ENCODE measurements around the gene PID1. TPM values are rescaled to one million over a fixed set of nuclear protein-coding genes. Genes with fewer than 3 reads are reported as not detected.

Gene PID1, protein sequence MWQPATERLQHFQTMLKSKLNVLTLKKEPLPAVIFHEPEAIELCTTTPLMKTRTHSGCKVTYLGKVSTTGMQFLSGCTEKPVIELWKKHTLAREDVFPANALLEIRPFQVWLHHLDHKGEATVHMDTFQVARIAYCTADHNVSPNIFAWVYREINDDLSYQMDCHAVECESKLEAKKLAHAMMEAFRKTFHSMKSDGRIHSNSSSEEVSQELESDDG
- total RNA-seq = under 1 TPM in 2 of 3 donors, not detected in 1; 0.10 to 0.19 TPM

- no peaks in the 10 kb centered on the region for H3K9me3 Mint-ChIP-seq
- ATAC-seq = no peak
- no peaks in the 10 kb centered on the region for H3K36me3 Mint-ChIP-seq (ENCODE audit: insufficient read depth)
- H3K4me1 Mint-ChIP-seq (ENCODE audit: low read depth) = no peaks in the 10 kb centered on the region
- H3K4me3 Mint-ChIP-seq = no peak within 1 kb of the TSS
- peaks cover 28% of the 10 kb centered on the region for H3K27me3 Mint-ChIP-seq (ENCODE audit: low read depth)
- no peak for DNase-seq
These were observed at the start of gene PID1 for GRCh38 chr2:229270551-229271410. Gene PID1 (minus strand): TSS chr2:229271287. CDS start chr2:229271043, 244 bp downstream.

DNA sequence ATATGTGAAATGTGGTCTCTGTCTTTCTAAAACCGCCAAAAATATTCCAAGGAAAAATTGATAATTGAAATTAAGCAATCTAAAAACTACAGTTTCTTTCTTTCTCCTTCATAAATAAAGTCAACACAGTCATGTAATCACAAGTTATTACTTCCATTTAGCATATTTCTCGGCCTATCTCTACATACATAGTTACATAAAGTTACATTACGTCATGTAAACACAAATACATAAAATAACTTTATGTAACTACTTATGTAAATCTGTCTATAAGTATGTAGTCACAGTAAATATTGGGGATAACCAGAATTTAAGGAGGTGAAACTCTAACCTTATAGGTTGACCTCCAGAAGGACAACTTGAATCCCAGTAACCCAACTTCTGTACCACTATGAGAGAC lies 48.5 kb upstream of the PID1 start:
- ATAC-seq (no peak), DNase-seq (no peak)
- Mint-ChIP-seq H3K4me3 (no peak overlapping the region), H3K36me3 (ENCODE audit: insufficient read depth) (no peaks in the 10 kb centered on the region), H3K27me3 (ENCODE audit: low read depth) (peaks cover 7% of the 10 kb centered on the region), H3K9me3 (peaks cover 4% of the 10 kb centered on the region), H3K4me1 (ENCODE audit: low read depth) (no peaks in the 10 kb centered on the region)

DNA sequence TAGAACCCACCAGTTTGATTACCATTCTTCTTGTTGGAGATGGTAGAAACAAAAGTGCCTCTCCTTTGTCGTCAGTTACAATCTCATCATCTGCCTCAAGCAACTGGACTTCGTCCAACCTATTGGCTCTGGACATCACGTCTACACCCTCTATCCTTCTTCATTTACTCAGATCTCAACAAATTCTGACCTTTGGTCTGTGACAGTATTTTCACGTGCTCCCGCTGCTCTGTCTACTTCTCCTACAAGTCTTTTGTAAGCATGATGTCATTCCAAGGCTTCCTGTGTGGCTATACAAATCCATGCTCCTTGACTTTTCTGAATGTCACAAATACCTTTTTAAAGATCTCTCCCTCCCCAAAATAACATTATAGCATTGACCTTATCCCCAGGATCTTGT lies 43.0 kb upstream of the PID1 start:
- Mint-ChIP-seq H3K36me3 (ENCODE audit: insufficient read depth) (no peaks in the 10 kb centered on the region), H3K4me3 (no peak overlapping the region), H3K27me3 (ENCODE audit: low read depth) (peaks cover 2% of the 10 kb centered on the region), H3K4me1 (ENCODE audit: low read depth) (no peaks in the 10 kb centered on the region), H3K9me3 (peaks cover 3% of the 10 kb centered on the region)
- no peak for DNase-seq
- ATAC-seq = no peak

DNA sequence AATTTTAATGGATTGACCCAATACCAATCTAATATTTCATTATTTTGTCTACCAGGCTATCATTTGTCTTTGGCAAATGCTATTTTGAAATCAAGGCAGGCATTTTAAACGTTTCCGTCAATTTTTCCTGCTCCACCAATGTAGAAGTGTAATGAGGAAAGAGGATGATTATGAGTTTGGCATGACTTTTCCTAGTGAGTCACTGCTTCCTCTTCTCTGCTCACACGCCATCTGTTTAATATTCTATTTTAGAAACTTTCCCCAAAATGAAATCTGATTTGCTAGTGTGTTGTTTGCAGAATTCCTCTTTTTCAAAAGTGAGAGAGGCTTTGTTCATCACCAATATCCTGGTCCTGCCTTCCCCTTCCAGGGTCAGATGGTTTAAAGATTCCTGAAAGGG lies 42.5 kb upstream of the PID1 start:
- DNase-seq (no peak), ATAC-seq (no peak)
- Mint-ChIP-seq H3K4me3 (no peak overlapping the region), H3K27me3 (ENCODE audit: low read depth) (no peaks in the 10 kb centered on the region), H3K36me3 (ENCODE audit: insufficient read depth) (no peaks in the 10 kb centered on the region), H3K4me1 (ENCODE audit: low read depth) (no peaks in the 10 kb centered on the region), H3K9me3 (peaks cover 3% of the 10 kb centered on the region)

GRCh38 chr2:229301237-229301636 lies 30.1 kb upstream of the PID1 start:
- Mint-ChIP-seq H3K27me3 (ENCODE audit: low read depth) (peaks cover 3% of the 10 kb centered on the region), H3K9me3 (no peaks in the 10 kb centered on the region), H3K36me3 (ENCODE audit: insufficient read depth) (no peaks in the 10 kb centered on the region), H3K4me1 (ENCODE audit: low read depth) (no peaks in the 10 kb centered on the region), H3K4me3 (no peak overlapping the region)
- DNase-seq (no peak), ATAC-seq (no peak)

DNA sequence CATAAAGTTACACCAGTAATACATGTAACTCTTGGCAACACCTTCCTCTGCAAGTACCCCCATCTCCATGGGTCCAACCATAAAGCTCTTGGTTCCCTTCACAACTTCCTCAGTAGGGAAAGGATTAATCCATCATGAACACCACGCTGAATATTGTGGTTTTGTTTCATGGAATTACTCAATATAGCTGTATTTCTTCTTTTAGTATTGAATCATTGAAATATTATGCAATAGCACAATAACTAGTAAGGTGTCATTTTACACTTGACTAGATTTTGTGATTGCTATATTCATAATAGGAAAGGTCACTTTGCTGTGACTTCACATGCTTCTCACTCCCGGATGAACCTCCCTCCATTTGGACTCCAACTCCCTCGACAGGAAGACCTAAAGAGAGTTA lies 29.7 kb upstream of the PID1 start:
- DNase-seq (no peak), ATAC-seq (no peak)
- Mint-ChIP-seq H3K36me3 (ENCODE audit: insufficient read depth) (no peaks in the 10 kb centered on the region), H3K4me3 (no peak overlapping the region), H3K4me1 (ENCODE audit: low read depth) (no peaks in the 10 kb centered on the region), H3K27me3 (ENCODE audit: low read depth) (peaks cover 3% of the 10 kb centered on the region), H3K9me3 (no peaks in the 10 kb centered on the region)

DNA sequence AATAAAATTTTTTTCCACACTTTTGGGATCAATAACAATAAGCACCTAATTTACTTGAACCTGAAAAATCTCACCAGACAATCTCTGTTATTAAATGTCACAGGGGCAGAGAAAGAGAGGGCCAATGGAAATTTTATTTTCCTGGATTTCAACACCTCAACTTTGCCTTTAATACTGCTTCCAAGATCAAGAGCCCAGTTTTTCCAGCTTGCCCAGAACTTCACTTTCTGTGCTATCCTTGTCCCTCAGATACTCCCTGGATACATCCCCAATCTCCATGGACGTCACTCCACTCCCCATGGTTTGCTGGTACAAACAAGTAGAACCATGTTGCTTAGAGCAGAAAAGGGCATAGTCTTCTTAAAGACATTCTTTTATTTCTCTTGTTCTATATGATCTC lies 29.3 kb upstream of the PID1 start:
- ATAC-seq (no peak), DNase-seq (no peak)
- no peaks in the 10 kb centered on the region for H3K36me3 Mint-ChIP-seq (ENCODE audit: insufficient read depth)
- no peaks in the 10 kb centered on the region for H3K9me3 Mint-ChIP-seq
- peaks cover 3% of the 10 kb centered on the region for H3K27me3 Mint-ChIP-seq (ENCODE audit: low read depth)
- H3K4me3 Mint-ChIP-seq = no peak overlapping the region
- no peaks in the 10 kb centered on the region for H3K4me1 Mint-ChIP-seq (ENCODE audit: low read depth)

GRCh38 chr2:229297247-229297646 lies 26.2 kb upstream of the PID1 start:
- Mint-ChIP-seq H3K27me3 (ENCODE audit: low read depth) (peaks cover 8% of the 10 kb centered on the region), H3K9me3 (no peaks in the 10 kb centered on the region), H3K36me3 (ENCODE audit: insufficient read depth) (no peaks in the 10 kb centered on the region), H3K4me3 (no peak overlapping the region), H3K4me1 (ENCODE audit: low read depth) (no peaks in the 10 kb centered on the region)
- no peak for ATAC-seq
- DNase-seq = no peak

DNA sequence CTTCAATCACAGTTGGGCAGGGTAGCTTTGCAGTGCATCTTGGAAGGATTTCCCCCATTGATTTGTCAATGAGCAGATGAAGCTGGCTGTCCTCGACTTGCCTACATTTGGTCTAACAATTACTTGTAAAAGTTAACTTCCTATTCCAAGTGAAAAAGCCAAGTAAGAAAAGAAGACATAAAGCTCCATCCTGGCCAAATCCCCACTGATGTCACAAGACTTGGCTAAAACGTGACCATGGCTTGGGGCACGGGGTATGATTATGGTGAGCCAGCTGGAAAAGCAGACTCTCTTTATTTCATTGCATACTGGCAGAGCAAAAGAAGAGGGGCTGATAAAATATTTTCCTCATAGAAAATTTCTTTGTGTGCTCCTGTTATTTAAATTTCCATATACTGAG lies 25.4 kb upstream of the PID1 start:
- peaks cover 8% of the 10 kb centered on the region for H3K27me3 Mint-ChIP-seq (ENCODE audit: low read depth)
- H3K4me1 Mint-ChIP-seq (ENCODE audit: low read depth) = no peaks in the 10 kb centered on the region
- ATAC-seq = no peak
- H3K4me3 Mint-ChIP-seq = no peak overlapping the region
- DNase-seq = no peak
- no peaks in the 10 kb centered on the region for H3K36me3 Mint-ChIP-seq (ENCODE audit: insufficient read depth)
- no peaks in the 10 kb centered on the region for H3K9me3 Mint-ChIP-seq

GRCh38 chr2:229296016-229296415 lies 24.9 kb upstream of the PID1 start:
- Mint-ChIP-seq H3K27me3 (ENCODE audit: low read depth) (peaks cover 8% of the 10 kb centered on the region), H3K4me3 (no peak overlapping the region), H3K36me3 (ENCODE audit: insufficient read depth) (no peaks in the 10 kb centered on the region), H3K9me3 (no peaks in the 10 kb centered on the region), H3K4me1 (ENCODE audit: low read depth) (no peaks in the 10 kb centered on the region)
- DNase-seq (no peak), ATAC-seq (no peak)

DNA sequence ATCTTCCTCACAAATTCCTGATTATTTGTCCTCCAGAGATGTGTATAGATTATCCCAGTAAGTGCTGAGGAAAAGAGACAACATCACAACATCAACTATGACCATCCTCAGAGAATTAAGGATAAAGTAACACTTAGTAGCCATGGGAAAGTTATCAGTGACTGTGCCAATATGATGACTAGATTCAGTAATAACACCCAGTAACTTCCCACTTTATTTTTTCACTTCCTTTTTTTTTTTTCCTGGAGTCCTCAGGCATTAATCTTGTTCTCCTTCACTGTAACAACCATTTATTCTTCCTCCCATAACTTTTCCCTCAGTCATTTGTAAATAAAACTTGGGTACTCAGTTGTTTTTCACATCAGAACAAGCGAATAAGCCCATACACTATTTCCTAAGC lies 16.7 kb upstream of the PID1 start:
- no peaks in the 10 kb centered on the region for H3K36me3 Mint-ChIP-seq (ENCODE audit: insufficient read depth)
- DNase-seq (no peak), ATAC-seq (no peak)
- no peaks in the 10 kb centered on the region for H3K4me1 Mint-ChIP-seq (ENCODE audit: low read depth)
- no peak overlapping the region for H3K4me3 Mint-ChIP-seq
- no peaks in the 10 kb centered on the region for H3K27me3 Mint-ChIP-seq (ENCODE audit: low read depth)
- H3K9me3 Mint-ChIP-seq = peaks cover 4% of the 10 kb centered on the region

DNA sequence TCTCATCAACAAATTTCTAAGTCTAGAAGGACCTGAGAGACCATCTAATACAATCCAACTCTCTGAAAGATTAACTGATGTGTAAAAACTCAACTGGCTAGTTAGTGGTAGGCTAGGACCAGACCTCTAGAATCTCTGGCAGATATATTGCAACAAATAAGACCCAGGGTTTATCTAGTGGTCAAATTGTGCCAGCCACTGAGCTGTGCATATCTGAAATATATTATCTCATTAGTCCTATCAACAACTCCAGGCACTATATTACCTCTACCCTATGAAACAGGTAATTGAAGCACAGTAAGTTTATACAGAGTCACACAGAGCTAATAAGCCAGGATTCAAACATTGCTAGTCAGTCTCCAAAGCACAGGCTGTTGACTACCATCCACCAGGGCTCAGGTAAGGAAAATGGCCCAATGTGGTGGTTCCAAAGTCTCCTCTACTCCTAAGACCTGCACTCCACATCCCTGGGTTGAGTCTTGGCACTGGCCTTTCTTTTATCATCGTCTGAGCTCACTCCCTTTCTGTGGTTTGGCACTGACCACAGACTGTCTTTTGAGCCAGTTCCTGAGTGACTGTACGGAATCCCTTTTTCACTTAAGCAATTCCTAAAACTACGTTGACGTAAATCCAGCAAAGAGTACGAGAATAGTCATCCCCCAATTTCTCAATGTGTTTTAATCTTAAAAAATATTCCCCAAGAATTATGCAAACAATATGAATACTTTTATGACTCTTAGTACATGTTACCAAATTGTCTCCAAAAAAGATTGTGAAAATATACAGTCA lies 11.9 kb upstream of the PID1 start:
- no peak for ATAC-seq
- Mint-ChIP-seq H3K36me3 (ENCODE audit: insufficient read depth) (no peaks in the 10 kb centered on the region), H3K4me1 (ENCODE audit: low read depth) (no peaks in the 10 kb centered on the region), H3K4me3 (no peak overlapping the region), H3K27me3 (ENCODE audit: low read depth) (no peaks in the 10 kb centered on the region), H3K9me3 (no peaks in the 10 kb centered on the region)
- no peak for DNase-seq

- no peak for ATAC-seq
- Mint-ChIP-seq H3K27me3 (ENCODE audit: low read depth) (no peaks in the 10 kb centered on the region), H3K4me1 (ENCODE audit: low read depth) (no peaks in the 10 kb centered on the region), H3K9me3 (no peaks in the 10 kb centered on the region), H3K36me3 (ENCODE audit: insufficient read depth) (no peaks in the 10 kb centered on the region), H3K4me3 (no peak overlapping the region)
- DNase-seq = no peak
These were observed 8.4 kb upstream of the PID1 start for GRCh38 chr2:229279516-229279915.

GRCh38 chr2:229275506-229275905 lies 4.4 kb upstream of the PID1 start:
- no peak for DNase-seq
- Mint-ChIP-seq H3K9me3 (no peaks in the 10 kb centered on the region), H3K27me3 (ENCODE audit: low read depth) (peaks cover 14% of the 10 kb centered on the region), H3K4me1 (ENCODE audit: low read depth) (no peaks in the 10 kb centered on the region), H3K4me3 (no peak overlapping the region), H3K36me3 (ENCODE audit: insufficient read depth) (no peaks in the 10 kb centered on the region)
- ATAC-seq = no peak
